Activated CD8-positive, alpha-beta T cell treated with anti-CD3 and anti-CD28 coated beads for 36 hours (primary cell): ENCODE measurements around the gene MYLK. TPM values are rescaled to one million over a fixed set of nuclear protein-coding genes. Genes with fewer than 3 reads are reported as not detected.

Source experiments
- ATAC-seq: fragments of 200-7000 bp; cut with Tn5 transposase; one replicate; pipeline ENCODE4 v1.10.0; 2021; ENCODE audit warnings: mild to moderate bottlenecking, moderate library complexity
- CTCF ChIA-PET: fragments of 350-600 bp; sonication (Branson Sonifier 250); formaldehyde crosslinking; loops from one replicate; lab custom pipeline; 2021; ENCODE audit warnings: antibody characterized with exemption; lab: Charles Lee
- POLR2A ChIA-PET: fragments of 350-600 bp; sonication (Branson Sonifier 250); formaldehyde crosslinking; loops from one replicate; lab custom pipeline; 2021; ENCODE audit warnings: antibody characterized with exemption; lab: Charles Lee
- DNase-seq: peaks from one replicate; pipeline ENCODE4 v3.0.0-alpha.2; 2020
- H3K27ac Mint-ChIP-seq: one replicate; pipeline ENCODE4 v1.8.0; 2021; ENCODE audit warnings: mild to moderate bottlenecking, mixed read lengths
- H3K27me3 Mint-ChIP-seq: one replicate; pipeline ENCODE4 v1.8.0; 2021; ENCODE audit warnings: mixed read lengths
- H3K36me3 Mint-ChIP-seq: one replicate; pipeline ENCODE4 v1.8.0; 2021; ENCODE audit warnings: low read depth, mixed read lengths
- H3K4me1 Mint-ChIP-seq: one replicate; pipeline ENCODE4 v1.8.0; 2021; ENCODE audit warnings: low read depth, mixed read lengths
- H3K4me3 Mint-ChIP-seq: one replicate; pipeline ENCODE4 v1.8.0; 2021; ENCODE audit warnings: mild to moderate bottlenecking, moderate library complexity, mixed read lengths
- H3K9me3 Mint-ChIP-seq: one replicate; pipeline ENCODE4 v1.8.0; 2021; ENCODE audit warnings: mixed read lengths
- intact Hi-C: fragments of 100-400 bp; cut with micrococcal nuclease; formaldehyde crosslinking; loops from one replicate; pipeline ENCODE4 v1.10.0; 2022
- total RNA-seq, 2 experiments: library from RNA; stranded (reverse); gene quantifications; one replicate each; pipeline ENCODE4 v1.2.3, GENCODE V29; 2021
- TF ChIP-seq, protein P1 (sequence below): fragments of 200-600 bp; IDR thresholded peaks from one replicate; pipeline ENCODE4 v1.8.0; 2022; ENCODE audit warnings: antibody characterized with exemption, mild to moderate bottlenecking

MYLK gene
- total RNA-seq, 2 experiments from 2014 or later, result 0.34 TPM; not detected in 1

DNA sequence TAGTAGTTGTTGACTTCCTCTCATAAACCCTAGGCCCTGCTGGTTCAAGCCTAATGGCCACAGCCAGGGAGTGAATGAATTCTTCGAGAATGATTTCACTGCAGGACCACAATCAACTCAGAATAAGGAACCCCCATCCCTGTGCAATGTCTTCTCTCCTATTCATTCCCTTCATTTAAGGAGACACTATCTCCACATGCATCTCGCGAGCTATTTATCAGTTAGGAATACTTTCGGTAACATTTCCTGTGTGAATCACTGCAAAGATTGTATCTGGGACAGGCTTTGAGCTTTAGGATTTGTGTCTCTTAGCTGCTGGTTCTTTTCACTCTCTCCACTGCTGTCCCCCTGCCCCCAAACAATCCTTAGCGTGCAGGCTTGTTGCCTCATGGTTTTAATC, 94.4 kb downstream of the MYLK start:
- H3K4me3 Mint-ChIP-seq, result no peak overlapping the region
- no peak overlapping the region for H3K27ac Mint-ChIP-seq
- DNase-seq (no peak), ATAC-seq (no peak)
- H3K27me3 Mint-ChIP-seq, result no peaks in the 10 kb centered on the region
- H3K36me3 Mint-ChIP-seq, result no peaks in the 10 kb centered on the region
- no peaks in the 10 kb centered on the region for H3K4me1 Mint-ChIP-seq
- ChIA-PET POLR2A (no interaction called here), CTCF (interaction anchor here (1.5 kb wide), 1 partner anchor 226 kb away, joined by 3 read pairs; no protein-coding TSS in a partner anchor)
- TF ChIP-seq, protein P1, sequence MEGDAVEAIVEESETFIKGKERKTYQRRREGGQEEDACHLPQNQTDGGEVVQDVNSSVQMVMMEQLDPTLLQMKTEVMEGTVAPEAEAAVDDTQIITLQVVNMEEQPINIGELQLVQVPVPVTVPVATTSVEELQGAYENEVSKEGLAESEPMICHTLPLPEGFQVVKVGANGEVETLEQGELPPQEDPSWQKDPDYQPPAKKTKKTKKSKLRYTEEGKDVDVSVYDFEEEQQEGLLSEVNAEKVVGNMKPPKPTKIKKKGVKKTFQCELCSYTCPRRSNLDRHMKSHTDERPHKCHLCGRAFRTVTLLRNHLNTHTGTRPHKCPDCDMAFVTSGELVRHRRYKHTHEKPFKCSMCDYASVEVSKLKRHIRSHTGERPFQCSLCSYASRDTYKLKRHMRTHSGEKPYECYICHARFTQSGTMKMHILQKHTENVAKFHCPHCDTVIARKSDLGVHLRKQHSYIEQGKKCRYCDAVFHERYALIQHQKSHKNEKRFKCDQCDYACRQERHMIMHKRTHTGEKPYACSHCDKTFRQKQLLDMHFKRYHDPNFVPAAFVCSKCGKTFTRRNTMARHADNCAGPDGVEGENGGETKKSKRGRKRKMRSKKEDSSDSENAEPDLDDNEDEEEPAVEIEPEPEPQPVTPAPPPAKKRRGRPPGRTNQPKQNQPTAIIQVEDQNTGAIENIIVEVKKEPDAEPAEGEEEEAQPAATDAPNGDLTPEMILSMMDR, result no peak
- no peaks in the 10 kb centered on the region for H3K9me3 Mint-ChIP-seq
- intact Hi-C loops, result no loop called here

DNA sequence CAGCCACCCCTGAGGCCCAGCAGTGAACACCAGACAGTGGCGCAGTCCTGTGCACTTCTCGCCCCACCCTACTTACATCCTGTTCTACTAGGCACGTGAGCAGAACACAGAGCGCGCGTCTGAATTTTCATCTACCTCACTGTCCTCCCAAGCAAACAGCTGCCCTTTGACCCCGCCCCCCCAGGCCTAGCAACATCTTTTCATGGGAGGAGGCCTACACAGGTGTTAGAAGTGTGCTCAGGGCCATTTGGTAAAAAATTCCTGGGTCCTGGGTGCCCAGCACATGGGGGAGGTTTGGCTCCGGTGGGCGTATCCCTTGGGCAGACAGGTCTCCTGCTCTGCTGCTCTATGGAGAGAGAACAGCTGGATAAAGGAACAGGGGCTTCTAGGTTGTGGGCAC, 95.0 kb downstream of the MYLK start:
- DNase-seq (no peak), ATAC-seq (no peak)
- Mint-ChIP-seq H3K9me3 (no peaks in the 10 kb centered on the region), H3K27ac (no peak overlapping the region), H3K27me3 (no peaks in the 10 kb centered on the region), H3K4me1 (no peaks in the 10 kb centered on the region), H3K4me3 (no peak overlapping the region), H3K36me3 (no peaks in the 10 kb centered on the region)
- intact Hi-C loops, result no loop called here
- CTCF ChIA-PET, result no interaction called here
- TF ChIP-seq, protein P1, result no peak
- POLR2A ChIA-PET, result no interaction called here

DNA sequence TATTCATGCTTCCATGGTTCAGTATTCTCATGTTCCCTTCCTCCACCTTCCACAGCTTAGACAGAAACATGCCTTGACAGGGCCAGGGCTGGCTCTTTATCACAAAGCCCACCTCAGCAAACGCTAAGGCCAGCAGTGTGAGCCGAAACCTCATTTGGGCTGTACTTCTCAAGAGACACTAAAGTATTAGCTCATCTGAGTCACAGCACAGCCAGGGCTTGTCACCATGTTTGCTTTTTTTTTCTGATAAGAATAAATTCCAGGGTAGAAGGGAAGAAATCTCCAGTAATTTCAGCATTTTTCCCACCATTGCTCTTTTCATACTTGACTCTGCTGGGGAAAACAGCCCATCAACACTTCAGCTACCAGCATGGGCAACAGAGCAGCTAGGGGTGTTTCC, 95.4 kb downstream of the MYLK start:
- TF ChIP-seq, protein P1, result no peak
- no peak overlapping the region for H3K27ac Mint-ChIP-seq
- no peaks in the 10 kb centered on the region for H3K27me3 Mint-ChIP-seq
- H3K4me3 Mint-ChIP-seq, result no peak overlapping the region
- no peak for DNase-seq
- H3K36me3 Mint-ChIP-seq, result no peaks in the 10 kb centered on the region
- CTCF ChIA-PET, result no interaction called here
- no peaks in the 10 kb centered on the region for H3K4me1 Mint-ChIP-seq
- ATAC-seq, result no peak
- intact Hi-C loops, result no loop called here
- POLR2A ChIA-PET, result no interaction called here
- no peaks in the 10 kb centered on the region for H3K9me3 Mint-ChIP-seq

DNA sequence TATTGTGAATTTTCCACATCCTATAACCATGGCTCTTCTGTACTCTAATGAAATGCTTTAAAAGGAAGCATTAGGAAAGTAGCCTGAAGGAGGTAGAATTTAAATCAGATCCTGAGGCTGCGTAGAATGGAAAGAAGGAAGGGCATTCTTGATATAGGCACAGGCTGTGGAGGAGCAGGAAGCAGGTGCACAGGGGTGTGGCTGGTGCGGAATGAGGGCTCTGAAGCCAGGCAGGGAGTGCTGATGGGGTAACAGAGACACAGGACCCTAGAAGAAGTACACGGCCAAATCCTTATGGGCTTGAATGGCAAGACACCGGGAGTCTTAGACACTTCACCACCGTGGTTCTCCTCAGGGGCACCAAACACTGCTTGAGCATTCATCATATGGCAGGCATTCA, 97.0 kb downstream of the MYLK start:
- H3K27me3 Mint-ChIP-seq, result no peaks in the 10 kb centered on the region
- H3K9me3 Mint-ChIP-seq, result no peaks in the 10 kb centered on the region
- POLR2A ChIA-PET, result no interaction called here
- intact Hi-C loops, result no loop called here
- CTCF ChIA-PET, result no interaction called here
- no peaks in the 10 kb centered on the region for H3K4me1 Mint-ChIP-seq
- H3K4me3 Mint-ChIP-seq, result no peak overlapping the region
- H3K27ac Mint-ChIP-seq, result no peak overlapping the region
- no peaks in the 10 kb centered on the region for H3K36me3 Mint-ChIP-seq
- ATAC-seq (no peak), DNase-seq (no peak)
- TF ChIP-seq, protein P1, result no peak

DNA sequence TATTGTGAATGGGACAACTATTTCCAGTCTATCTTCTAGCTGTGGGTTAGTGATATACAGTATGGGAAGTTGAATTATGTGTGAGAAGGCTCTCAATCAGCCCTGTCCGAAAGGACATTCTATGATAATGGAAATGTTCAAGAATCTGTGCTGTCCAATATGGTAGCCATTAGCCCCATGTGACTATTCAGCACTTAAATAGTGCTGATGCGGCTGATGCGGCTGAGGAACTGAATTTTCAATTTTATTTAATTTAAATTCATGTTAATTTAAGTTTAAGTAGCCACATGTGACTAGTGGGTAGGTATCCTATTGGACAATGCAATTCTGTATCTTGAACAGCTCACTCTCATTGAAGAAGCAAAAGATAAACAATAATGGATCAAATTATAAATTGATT, 98.5 kb downstream of the MYLK start:
- ChIA-PET CTCF (no interaction called here), POLR2A (no interaction called here)
- H3K27ac Mint-ChIP-seq, result no peak overlapping the region
- no peaks in the 10 kb centered on the region for H3K4me1 Mint-ChIP-seq
- TF ChIP-seq, protein P1, result no peak
- H3K36me3 Mint-ChIP-seq, result no peaks in the 10 kb centered on the region
- intact Hi-C loops, result no loop called here
- peaks cover 2% of the 10 kb centered on the region for H3K27me3 Mint-ChIP-seq
- H3K4me3 Mint-ChIP-seq, result no peak overlapping the region
- no peak for DNase-seq
- no peak for ATAC-seq
- no peaks in the 10 kb centered on the region for H3K9me3 Mint-ChIP-seq
